Measurements from ENCODE around the gene RASA4. TPM values are rescaled to one million over a fixed set of nuclear protein-coding genes. Genes with fewer than 3 reads are reported as not detected.
"Not testable (repeated sequence)": the region's sequence is repeated elsewhere in the genome, so short reads cannot be mapped to it uniquely, and the experiment has no call there.

RASA4 gene
- total and polyA plus RNA-seq, 7 experiments from 2014 or later: 24.6 to 104 (median 58.9) TPM

- H3K4me1 ChIP-seq (ENCODE audit: control insufficient read depth in 2 of 2, insufficient read depth in 2 of 2, low read length in 2 of 2); H3K4me3 Mint-ChIP-seq; DNase-seq; ATAC-seq; H3K36me3 Mint-ChIP-seq; H3K27me3 ChIP-seq (ENCODE audit: control insufficient read depth in 2 of 2, insufficient read depth in 2 of 2, low read length in 2 of 2); H3K9me3 ChIP-seq (ENCODE audit: control insufficient read depth in 2 of 3, low read length in 3 of 3); intact Hi-C loops (cut with micrococcal nuclease); H3K4me3 ChIP-seq (ENCODE audit: low read length); H3K27ac Mint-ChIP-seq; H3K4me1 Mint-ChIP-seq; H3K27me3 Mint-ChIP-seq; H3K36me3 ChIP-seq (ENCODE audit: control insufficient read depth in 2 of 3, insufficient read depth in 3 of 3, low read length in 3 of 3); H3K9me3 Mint-ChIP-seq; POLR2A ChIA-PET; CTCF ChIA-PET; H3K27ac ChIP-seq (ENCODE audit: low read depth, low read length): not testable (repeated sequence)
Measured at GRCh38 chr7:102636956-102637355, 20.4 kb upstream of the RASA4 start.

- ATAC-seq; H3K4me3 Mint-ChIP-seq; H3K4me1 ChIP-seq (ENCODE audit: control insufficient read depth in 2 of 2, insufficient read depth in 2 of 2, low read length in 2 of 2); H3K36me3 ChIP-seq (ENCODE audit: control insufficient read depth in 2 of 3, insufficient read depth in 3 of 3, low read length in 3 of 3); H3K4me3 ChIP-seq (ENCODE audit: low read length); CTCF ChIA-PET; H3K27me3 ChIP-seq (ENCODE audit: control insufficient read depth in 2 of 2, insufficient read depth in 2 of 2, low read length in 2 of 2); H3K9me3 Mint-ChIP-seq; H3K36me3 Mint-ChIP-seq; POLR2A ChIA-PET; DNase-seq; H3K9me3 ChIP-seq (ENCODE audit: control insufficient read depth in 2 of 3, low read length in 3 of 3); H3K4me1 Mint-ChIP-seq; H3K27ac ChIP-seq (ENCODE audit: low read depth, low read length); intact Hi-C loops (cut with micrococcal nuclease); H3K27me3 Mint-ChIP-seq; H3K27ac Mint-ChIP-seq: not testable (repeated sequence)
Measured at GRCh38 chr7:102635354-102635753, 18.8 kb upstream of the RASA4 start.

GRCh38 chr7:102634299-102634698 is 17.7 kb upstream of the RASA4 start:
- H3K27me3 Mint-ChIP-seq; H3K36me3 Mint-ChIP-seq; H3K4me1 ChIP-seq (ENCODE audit: control insufficient read depth in 2 of 2, insufficient read depth in 2 of 2, low read length in 2 of 2); H3K4me1 Mint-ChIP-seq; H3K9me3 Mint-ChIP-seq; H3K36me3 ChIP-seq (ENCODE audit: control insufficient read depth in 2 of 3, insufficient read depth in 3 of 3, low read length in 3 of 3); POLR2A ChIA-PET; H3K27ac Mint-ChIP-seq; H3K27ac ChIP-seq (ENCODE audit: low read depth, low read length); H3K9me3 ChIP-seq (ENCODE audit: control insufficient read depth in 2 of 3, low read length in 3 of 3); H3K27me3 ChIP-seq (ENCODE audit: control insufficient read depth in 2 of 2, insufficient read depth in 2 of 2, low read length in 2 of 2); DNase-seq; H3K4me3 Mint-ChIP-seq; intact Hi-C loops (cut with micrococcal nuclease); CTCF ChIA-PET; H3K4me3 ChIP-seq (ENCODE audit: low read length): not testable (repeated sequence)
- peak; percentile 25 for ATAC-seq

GRCh38 chr7:102630622-102631021 is 14.1 kb upstream of the RASA4 start:
- intact Hi-C loops (cut with micrococcal nuclease); H3K27me3 Mint-ChIP-seq; H3K36me3 Mint-ChIP-seq; H3K4me1 ChIP-seq (ENCODE audit: control insufficient read depth in 2 of 2, insufficient read depth in 2 of 2, low read length in 2 of 2); DNase-seq; H3K27me3 ChIP-seq (ENCODE audit: control insufficient read depth in 2 of 2, insufficient read depth in 2 of 2, low read length in 2 of 2); CTCF ChIA-PET; H3K4me3 ChIP-seq (ENCODE audit: low read length); H3K36me3 ChIP-seq (ENCODE audit: control insufficient read depth in 2 of 3, insufficient read depth in 3 of 3, low read length in 3 of 3); H3K4me1 Mint-ChIP-seq; H3K9me3 Mint-ChIP-seq; H3K4me3 Mint-ChIP-seq; ATAC-seq; POLR2A ChIA-PET; H3K27ac ChIP-seq (ENCODE audit: low read depth, low read length); H3K9me3 ChIP-seq (ENCODE audit: control insufficient read depth in 2 of 3, low read length in 3 of 3); H3K27ac Mint-ChIP-seq: not testable (repeated sequence)

- DNase-seq; H3K9me3 Mint-ChIP-seq; H3K4me3 ChIP-seq (ENCODE audit: low read length); H3K27me3 Mint-ChIP-seq; H3K4me1 ChIP-seq (ENCODE audit: control insufficient read depth in 2 of 2, insufficient read depth in 2 of 2, low read length in 2 of 2); H3K36me3 Mint-ChIP-seq; CTCF ChIA-PET; H3K4me1 Mint-ChIP-seq; POLR2A ChIA-PET; H3K27me3 ChIP-seq (ENCODE audit: control insufficient read depth in 2 of 2, insufficient read depth in 2 of 2, low read length in 2 of 2); H3K36me3 ChIP-seq (ENCODE audit: control insufficient read depth in 2 of 3, insufficient read depth in 3 of 3, low read length in 3 of 3); intact Hi-C loops (cut with micrococcal nuclease); H3K27ac Mint-ChIP-seq; H3K4me3 Mint-ChIP-seq; ATAC-seq; H3K27ac ChIP-seq (ENCODE audit: low read depth, low read length); H3K9me3 ChIP-seq (ENCODE audit: control insufficient read depth in 2 of 3, low read length in 3 of 3): not testable (repeated sequence)
Measured at GRCh38 chr7:102627271-102627904, 10.8 kb upstream of the RASA4 start.

- POLR2A ChIA-PET, CTCF ChIA-PET, H3K9me3 Mint-ChIP-seq: not testable (repeated sequence)
Measured at GRCh38 chr7:102618122-102618521, 1.6 kb upstream of the RASA4 start.

GRCh38 chr7:102615930-102616329 is 626 bp downstream of the RASA4 start:
- ATAC-seq; H3K4me1 Mint-ChIP-seq; intact Hi-C loops (cut with micrococcal nuclease); H3K36me3 ChIP-seq (ENCODE audit: control insufficient read depth in 2 of 3, insufficient read depth in 3 of 3, low read length in 3 of 3); H3K36me3 Mint-ChIP-seq; H3K4me1 ChIP-seq (ENCODE audit: control insufficient read depth in 2 of 2, insufficient read depth in 2 of 2, low read length in 2 of 2); H3K27ac Mint-ChIP-seq; H3K4me3 Mint-ChIP-seq; POLR2A ChIA-PET; H3K27me3 ChIP-seq (ENCODE audit: control insufficient read depth in 2 of 2, insufficient read depth in 2 of 2, low read length in 2 of 2); H3K27me3 Mint-ChIP-seq; H3K27ac ChIP-seq (ENCODE audit: low read depth, low read length); H3K9me3 ChIP-seq (ENCODE audit: control insufficient read depth in 2 of 3, low read length in 3 of 3); H3K9me3 Mint-ChIP-seq; H3K4me3 ChIP-seq (ENCODE audit: low read length); CTCF ChIA-PET; DNase-seq: not testable (repeated sequence)

More at GRCh38 chr7:102618122-102618521, 1.6 kb upstream of the RASA4 start:
- H3K36me3 Mint-ChIP-seq; H3K9me3 ChIP-seq (ENCODE audit: control insufficient read depth in 2 of 3, low read length in 3 of 3); H3K27me3 Mint-ChIP-seq; H3K4me1 ChIP-seq (ENCODE audit: control insufficient read depth in 2 of 2, insufficient read depth in 2 of 2, low read length in 2 of 2); H3K4me3 ChIP-seq (ENCODE audit: low read length); H3K4me1 Mint-ChIP-seq; DNase-seq; H3K27ac Mint-ChIP-seq; H3K36me3 ChIP-seq (ENCODE audit: control insufficient read depth in 2 of 3, insufficient read depth in 3 of 3, low read length in 3 of 3); ATAC-seq; H3K27ac ChIP-seq (ENCODE audit: low read depth, low read length); H3K4me3 Mint-ChIP-seq; intact Hi-C loops (cut with micrococcal nuclease); H3K27me3 ChIP-seq (ENCODE audit: control insufficient read depth in 2 of 2, insufficient read depth in 2 of 2, low read length in 2 of 2): not testable (repeated sequence)

Data from naive thymus-derived CD4-positive, alpha-beta T cell (primary cell).